ENCODE data around the gene PRSS33. TPM values are rescaled to one million over a fixed set of nuclear protein-coding genes. Genes with fewer than 3 reads are reported as not detected.

PRSS33 gene
- total and polyA plus RNA-seq, 2 of the 8 experiments (the other 6 are each of a cell fraction or from before 2014, with no cell fraction given): 0.09 TPM; not detected in 1

DNA sequence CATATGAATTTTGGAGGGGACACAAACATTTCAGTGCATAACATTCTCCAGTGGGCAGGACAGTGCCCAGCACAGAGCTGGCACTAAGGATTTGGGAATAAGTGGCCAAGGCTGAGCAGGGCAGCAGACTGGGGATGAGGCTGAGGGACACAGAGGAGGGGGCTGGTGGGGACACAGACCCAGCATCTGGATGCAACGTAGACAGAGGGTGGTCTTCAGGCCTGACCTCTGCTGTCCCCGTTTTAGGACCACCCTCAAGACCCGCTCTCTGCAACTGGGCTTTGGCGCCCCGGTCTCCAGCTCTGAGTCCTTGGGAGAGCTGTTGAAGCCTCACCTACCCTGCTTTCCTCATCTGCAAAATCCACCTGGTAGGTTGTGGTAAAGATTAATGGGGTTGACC is 3.3 kb upstream of the PRSS33 start:
- Histone ChIP-seq H3K4ac (replicated peaks; ENCODE audit: insufficient read length, low read depth, low read length) (no peak overlapping the region), H3K18ac (ENCODE audit: extremely low read depth, low read length) (no peak overlapping the region), H3K9me3 (ENCODE audit: insufficient read depth in 2 of 2, low read depth in 1 of 2, low read length in 1 of 2) (no peaks in the 10 kb centered on the region), H3K4me2 (ENCODE audit: insufficient read depth in 1 of 2, low read depth in 2 of 2, low read length in 2 of 2) (no peak overlapping the region), H3K23ac (ENCODE audit: insufficient read length) (no peak overlapping the region), H3K36me3 (ENCODE audit: control insufficient read depth in 2 of 4, insufficient read depth in 4 of 4, low read length in 3 of 4) (no peaks in the 10 kb centered on the region), H3K27me3 (replicated peaks in 1 of 4; ENCODE audit: control insufficient read depth in 3 of 4, extremely low read depth in 1 of 4, insufficient read depth in 3 of 4, low read length in 3 of 4) (no peaks in the 10 kb centered on the region; a peak in 1 of 7 replicates), H3K4me3 (ENCODE audit: extremely low read depth in 1 of 4, insufficient read depth in 2 of 4, low read depth in 3 of 4, low read length in 4 of 4) (no peak overlapping the region), H2BK12ac (ENCODE audit: low read depth, low read length) (no peak overlapping the region), H2BK5ac (ENCODE audit: low read depth, low read length) (no peak overlapping the region), H3K9ac (replicated peaks in 1 of 4; ENCODE audit: extremely low read depth in 1 of 4, low read depth in 3 of 4, low read length in 3 of 4) (no peak overlapping the region), H3K14ac (ENCODE audit: insufficient read length) (no peak overlapping the region), H3K79me2 (ENCODE audit: control insufficient read depth in 1 of 2, insufficient read depth in 2 of 2, low read length in 2 of 2) (no peaks in the 10 kb centered on the region), H4K91ac (replicated peaks; ENCODE audit: insufficient read length, low read length) (no peak overlapping the region), H2AFZ (ENCODE audit: low read length) (no peak overlapping the region), H3K27ac (ENCODE audit: low read depth, low read length) (no peak overlapping the region), H2BK120ac (replicated peaks; ENCODE audit: low read depth, low read length) (no peak overlapping the region), H4K8ac (ENCODE audit: extremely low read depth, insufficient read depth, low read length) (no peak overlapping the region), H3K56ac (replicated peaks; ENCODE audit: insufficient read length, low read depth, low read length) (no peak overlapping the region), H4K5ac (ENCODE audit: insufficient read length, low read depth, low read length) (no peak overlapping the region), H4K20me1 (replicated peaks in 1 of 2; ENCODE audit: control insufficient read depth in 1 of 2, insufficient read depth in 2 of 2, low read length in 2 of 2) (no peaks in the 10 kb centered on the region), H3K4me1 (replicated peaks in 1 of 4; ENCODE audit: control insufficient read depth in 3 of 4, insufficient read depth in 4 of 4, low read length in 3 of 4) (peaks cover 0 to 3% (median 2%) of the 10 kb centered on the region in 4 experiments; a peak in 1 of 7 replicates), H3K79me1 (ENCODE audit: low read depth, low read length) (no peaks in the 10 kb centered on the region; the same call in 1 of the 2 replicates), H2BK15ac (ENCODE audit: low read length) (no peak overlapping the region), H2BK20ac (ENCODE audit: low read length) (no peak overlapping the region), H3K23me2 (ENCODE audit: low read depth, low read length) (no peaks in the 10 kb centered on the region; the same call in 1 of the 2 replicates), H2AK5ac (ENCODE audit: low read depth, low read length) (no peak overlapping the region)
- CTCF ChIA-PET (ENCODE audit: partially characterized antibody): interaction anchor here (0.9 to 1.6 kb wide), 6 partner anchors 7 to 141 kb away, joined by 3 to 4 read pairs (median 4); no protein-coding TSS in a partner anchor
- no peak for DNase-seq (ENCODE audit: low read depth in 1 of 2, low spot score in 2 of 2)
- WGBS, 2 experiments (ENCODE audit: extremely low coverage in 1 of 2, insufficient coverage in 1 of 2, insufficient read length in 1 of 2, insufficient replicate concordance in 2 of 2, low coverage in 1 of 2, low lambda C conversion rate in 2 of 2, missing lambda C conversion rate in 1 of 2): 83% methylated on average over 5 of the region's 5 CpGs; no CpG with 5 or more reads in 1 of the 2 experiments
- POLR2A ChIA-PET (ENCODE audit: partially characterized antibody): interaction anchor here (1.1 to 2.6 kb wide), 6 partner anchors 12 to 270 kb away, joined by 3 to 7 read pairs (median 6); no protein-coding TSS in a partner anchor
- no peak for FAIRE-seq
- TF ChIP-seq KDM5A (IDR thresholded peaks at IDR 0.05; ENCODE audit: low read length) (no peak), SP1 (IDR thresholded peaks at IDR 0.05; ENCODE audit: low read depth, low read length) (no peak), HDAC2 (IDR thresholded peaks at IDR 0.05; ENCODE audit: borderline replicate concordance in 1 of 2, low read depth in 2 of 2, low read length in 2 of 2) (no peak), SIRT6 (IDR thresholded peaks at IDR 0.05; ENCODE audit: low read length) (no peak), POU5F1 (IDR thresholded peaks at IDR 0.05; ENCODE audit: low read depth, low read length) (no peak), EP300 (IDR thresholded peaks at IDR 0.05; ENCODE audit: borderline replicate concordance in 1 of 2, low read depth in 2 of 2, low read length in 2 of 2) (no peak), BCL11A (IDR thresholded peaks at IDR 0.05; ENCODE audit: low read depth in 2 of 2, low read length in 2 of 2) (no peak), CHD1 (IDR thresholded peaks at IDR 0.05; ENCODE audit: low read depth, low read length) (no peak), PHF8 (conservative IDR thresholded peaks at IDR 0.05; ENCODE audit: low read depth, low read length) (no peak)
- TF ChIP-seq, protein P1, sequence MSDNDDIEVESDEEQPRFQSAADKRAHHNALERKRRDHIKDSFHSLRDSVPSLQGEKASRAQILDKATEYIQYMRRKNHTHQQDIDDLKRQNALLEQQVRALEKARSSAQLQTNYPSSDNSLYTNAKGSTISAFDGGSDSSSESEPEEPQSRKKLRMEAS (IDR thresholded peaks at IDR 0.05): no peak
- TF ChIP-seq, protein P2, sequence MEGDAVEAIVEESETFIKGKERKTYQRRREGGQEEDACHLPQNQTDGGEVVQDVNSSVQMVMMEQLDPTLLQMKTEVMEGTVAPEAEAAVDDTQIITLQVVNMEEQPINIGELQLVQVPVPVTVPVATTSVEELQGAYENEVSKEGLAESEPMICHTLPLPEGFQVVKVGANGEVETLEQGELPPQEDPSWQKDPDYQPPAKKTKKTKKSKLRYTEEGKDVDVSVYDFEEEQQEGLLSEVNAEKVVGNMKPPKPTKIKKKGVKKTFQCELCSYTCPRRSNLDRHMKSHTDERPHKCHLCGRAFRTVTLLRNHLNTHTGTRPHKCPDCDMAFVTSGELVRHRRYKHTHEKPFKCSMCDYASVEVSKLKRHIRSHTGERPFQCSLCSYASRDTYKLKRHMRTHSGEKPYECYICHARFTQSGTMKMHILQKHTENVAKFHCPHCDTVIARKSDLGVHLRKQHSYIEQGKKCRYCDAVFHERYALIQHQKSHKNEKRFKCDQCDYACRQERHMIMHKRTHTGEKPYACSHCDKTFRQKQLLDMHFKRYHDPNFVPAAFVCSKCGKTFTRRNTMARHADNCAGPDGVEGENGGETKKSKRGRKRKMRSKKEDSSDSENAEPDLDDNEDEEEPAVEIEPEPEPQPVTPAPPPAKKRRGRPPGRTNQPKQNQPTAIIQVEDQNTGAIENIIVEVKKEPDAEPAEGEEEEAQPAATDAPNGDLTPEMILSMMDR (IDR thresholded peaks at IDR 0.05; ENCODE audit: control extremely low read depth in 1 of 3, insufficient read depth in 1 of 3, low read depth in 1 of 3, low read length in 3 of 3): no peak
